NCI-H524 treated with DMSO at 0.1 percent for 48 hours (cell line): ENCODE results near the gene CIAO1.
A peak's percentile ranks its signal among the peaks of the same experiment; 100 is the strongest.
"Not testable (repeated sequence)": the region's sequence is repeated elsewhere in the genome, so short reads cannot be mapped to it uniquely, and the experiment has no call there.

ENCODE experiments used
- DNase-seq: peaks from one replicate; lab custom pipeline; 2025; lab: John Stamatoyannopoulos, UW

CIAO1 gene

GRCh38 chr2:96276787-96277499 is 10.9 kb downstream of the CIAO1 start:
- DNase-seq: no peak

- DNase-seq: no peak
These were observed 21.3 kb downstream of the CIAO1 start for GRCh38 chr2:96287273-96287856.

DNA sequence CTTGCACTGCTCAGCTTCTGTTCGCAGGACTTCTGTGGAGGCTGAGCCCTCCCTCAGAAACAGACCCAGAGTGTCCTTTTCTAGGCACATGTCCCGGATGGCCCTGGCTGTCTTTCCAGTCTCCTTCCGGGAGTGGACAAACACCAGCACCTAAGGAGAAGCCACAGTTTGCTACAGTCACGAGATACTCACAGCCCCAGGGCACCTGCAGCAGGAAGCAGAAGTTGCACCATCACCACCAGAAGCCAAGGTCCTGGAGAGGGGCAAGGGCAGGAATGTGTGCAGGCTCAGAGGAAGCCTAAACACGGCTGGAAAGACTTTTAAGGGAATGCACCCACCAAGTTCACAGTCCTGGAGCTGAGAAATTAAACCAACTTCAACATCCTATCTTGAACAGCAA is 25.7 kb downstream of the CIAO1 start:
- DNase-seq: no peak

DNA sequence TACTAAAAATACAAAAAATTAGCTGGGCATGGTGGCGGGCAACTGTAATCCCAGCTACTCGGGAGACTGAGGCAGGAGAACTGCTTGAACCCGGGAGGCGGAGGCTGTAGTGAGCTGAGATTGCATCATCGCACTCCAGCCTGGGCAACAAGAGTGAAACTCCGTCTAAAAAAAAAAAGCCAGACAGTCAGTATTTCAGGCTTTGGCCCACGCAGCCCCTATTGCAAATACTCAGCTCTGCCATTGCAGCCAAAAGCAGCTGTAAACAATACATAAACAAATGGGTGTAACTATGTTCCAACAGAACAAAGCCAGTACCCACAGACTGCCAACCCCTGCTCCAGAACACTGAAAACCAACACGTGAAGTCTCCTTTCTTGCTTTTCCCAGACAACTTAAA is 28.2 kb downstream of the CIAO1 start:
- DNase-seq: not testable (repeated sequence)

- no peak for DNase-seq
These were observed 30.9 kb downstream of the CIAO1 start for GRCh38 chr2:96296925-96297324.

DNA sequence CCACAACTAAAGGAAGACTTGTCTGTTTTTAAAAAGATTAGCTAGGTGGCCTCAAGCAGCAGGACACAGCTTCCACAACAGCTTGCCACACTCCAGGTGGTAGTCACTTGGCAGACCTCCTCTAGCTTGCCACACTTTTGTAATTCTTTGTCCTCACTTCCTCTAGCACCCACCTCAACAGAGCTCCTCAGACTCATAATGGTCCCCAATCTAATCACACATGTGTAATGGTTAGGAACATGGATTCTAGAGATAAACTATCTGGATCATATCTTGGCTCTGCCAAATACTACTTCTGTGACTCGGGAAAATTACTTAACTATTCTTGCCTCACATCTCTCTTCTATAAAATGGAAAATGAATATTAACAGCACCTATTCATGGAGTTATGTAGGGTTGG is 35.8 kb downstream of the CIAO1 start:
- no peak for DNase-seq

DNA sequence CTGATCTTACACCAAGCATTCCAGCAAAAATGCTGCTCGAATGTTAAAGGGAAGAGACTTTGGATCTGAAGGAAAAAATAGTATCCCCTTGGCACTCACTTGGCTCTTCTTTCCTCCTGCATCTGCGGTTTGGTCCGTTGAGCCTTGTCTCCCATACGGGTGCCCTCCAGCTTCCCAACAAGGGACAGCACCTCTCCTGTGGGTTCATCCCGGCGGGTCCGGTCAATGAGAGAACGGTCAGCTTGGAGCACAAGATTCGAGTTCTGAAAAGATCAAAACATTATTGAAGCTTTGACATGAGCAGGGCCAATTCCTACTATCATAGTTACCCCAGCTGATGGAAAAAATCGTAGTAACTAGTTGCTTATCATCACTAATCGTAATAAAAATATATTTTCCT is 38.6 kb downstream of the CIAO1 start:
- DNase-seq: no peak

GRCh38 chr2:96305091-96305978 is 39.3 kb downstream of the CIAO1 start, which contains the start of gene SNRNP200:
SNRNP200 (minus strand) TSS chr2:96305546; CDS start chr2:96305437, 109 bp downstream.
- DNase-seq: peak; percentile 26

- no peak for DNase-seq
These were observed 39.9 kb downstream of the CIAO1 start for GRCh38 chr2:96305979-96306308.

GRCh38 chr2:96306370-96306769 is 40.3 kb downstream of the CIAO1 start:
- DNase-seq: no peak

DNA sequence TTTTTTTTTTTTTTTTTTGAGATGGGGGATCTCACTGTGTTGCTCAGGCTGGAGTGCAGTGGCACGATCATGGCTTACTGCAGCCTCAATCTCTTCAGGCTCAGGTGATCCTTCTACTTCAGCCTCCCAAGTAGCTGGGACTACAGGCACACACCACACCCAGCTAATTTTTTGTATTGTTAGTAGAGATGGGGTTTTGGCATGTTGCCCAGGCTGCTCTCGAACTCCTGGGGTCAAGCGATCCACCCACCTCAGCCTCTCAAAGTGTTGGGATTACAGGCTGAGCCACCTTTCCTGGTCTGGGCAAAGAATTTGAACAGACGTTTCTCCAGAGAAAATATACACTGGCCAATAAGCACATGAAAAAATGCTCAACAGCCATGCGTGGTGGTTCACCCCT is 42.2 kb downstream of the CIAO1 start:
- no peak for DNase-seq

DNA sequence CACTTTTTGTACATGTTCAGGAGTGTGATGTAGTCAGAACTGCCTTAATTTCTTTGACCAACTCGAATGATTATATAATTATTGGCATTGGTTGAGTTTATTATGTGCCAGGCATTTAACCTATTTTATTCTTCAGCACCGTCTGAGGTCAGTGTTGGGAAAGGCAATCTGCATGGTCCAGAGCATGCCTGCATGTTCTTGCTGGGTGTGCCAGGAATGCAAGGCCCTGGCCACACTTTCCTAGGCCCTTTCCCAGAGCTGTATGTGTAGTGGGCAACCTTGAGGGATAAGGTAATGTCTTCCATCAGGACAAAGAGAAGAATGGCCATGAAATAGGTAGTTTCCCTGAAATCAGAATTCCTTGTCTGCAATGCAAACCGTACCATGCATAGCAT is 49.0 kb downstream of the CIAO1 start:
- DNase-seq: no peak

DNA sequence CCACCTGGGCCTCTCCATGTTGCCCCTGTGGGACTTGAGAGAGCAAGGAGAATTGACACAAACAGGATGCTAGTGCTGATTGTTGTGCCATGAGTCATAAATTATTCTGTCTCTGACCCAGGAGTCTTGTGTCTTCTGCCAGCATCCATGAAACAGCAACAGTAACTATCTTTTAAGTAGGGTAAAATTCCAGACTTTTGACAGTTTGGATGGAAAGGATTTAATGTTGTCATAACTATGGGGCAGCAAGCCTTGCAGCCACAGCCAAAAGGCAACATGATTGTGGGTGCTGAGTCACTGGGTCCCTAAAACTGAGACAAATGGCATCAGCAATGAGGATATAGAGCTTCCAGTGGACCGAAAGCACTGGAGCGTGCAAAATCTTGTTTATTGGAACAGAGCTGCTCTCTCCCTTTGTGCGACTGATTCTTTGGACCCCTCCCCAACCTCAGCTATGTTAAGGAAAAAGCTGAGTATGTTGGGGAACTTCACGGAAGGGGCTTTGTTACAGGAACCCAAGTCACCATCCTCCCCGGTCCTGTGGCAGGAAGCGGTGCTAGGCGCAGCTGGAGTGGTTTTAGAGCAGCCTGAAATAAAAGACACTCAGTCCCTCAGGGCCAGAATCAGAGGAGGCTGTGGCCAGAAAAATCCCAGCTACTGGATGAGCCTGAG is 49.5 kb downstream of the CIAO1 start:
- DNase-seq: no peak

DNA sequence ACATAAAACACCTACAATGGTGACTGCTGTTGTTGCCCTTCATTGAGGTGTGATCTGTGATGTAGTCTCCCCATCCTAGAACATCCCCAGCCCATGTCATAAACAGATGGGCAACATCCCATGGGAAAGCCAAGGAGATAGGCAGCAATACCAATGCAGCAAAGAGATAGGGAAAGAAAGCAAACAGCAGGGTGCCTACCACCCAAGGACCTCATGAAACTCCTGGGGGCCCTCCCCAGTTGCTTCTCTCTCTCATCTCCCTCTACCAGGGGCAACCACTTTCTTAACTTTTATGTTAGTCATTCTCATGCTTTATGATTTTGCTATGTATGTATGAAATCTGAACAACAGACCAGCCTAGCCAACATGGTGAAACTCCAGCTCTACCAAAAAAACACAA is 51.0 kb downstream of the CIAO1 start:
- no peak for DNase-seq

- no peak for DNase-seq
These were observed 51.6 kb downstream of the CIAO1 start for GRCh38 chr2:96317584-96317997.

GRCh38 chr2:96318723-96319122 is 52.7 kb downstream of the CIAO1 start:
- no peak for DNase-seq

GRCh38 chr2:96319396-96319795 is 53.4 kb downstream of the CIAO1 start:
- no peak for DNase-seq

GRCh38 chr2:96320326-96320725 is 54.3 kb downstream of the CIAO1 start:
- no peak for DNase-seq

GRCh38 chr2:96320728-96321622 is 55.0 kb downstream of the CIAO1 start:
- DNase-seq: no peak
